ENCODE results near the gene CARD19. TPM values are rescaled to one million over a fixed set of nuclear protein-coding genes. Genes with fewer than 3 reads are reported as not detected.

CARD19 gene
- total RNA-seq, 1 donor from 2014 or later = 63.3 TPM

- Histone ChIP-seq H3K27ac (peak overlapping the region; percentile 99), H3K27me3 (no peaks in the 10 kb centered on the region), H3K4me1 (peaks cover 83% of the 10 kb centered on the region), H3K9me3 (no peaks in the 10 kb centered on the region), H3K4me3 (peak overlapping the region; percentile 85 to 95), H3K36me3 (no peaks in the 10 kb centered on the region)
- peak in 1 of 2 donors; percentile 93 for DNase-seq (ENCODE audit: extremely low spot score in 2 of 2)
- peak in 1 of 2 donors; percentile 51 for TF ChIP-seq POLR2A (IDR thresholded peaks at IDR 0.05)
- no peak for TF ChIP-seq POLR2AphosphoS5 (IDR thresholded peaks at IDR 0.05; ENCODE audit: insufficient read depth in 1 of 2, low read depth in 1 of 2)
- TF ChIP-seq, protein P1, sequence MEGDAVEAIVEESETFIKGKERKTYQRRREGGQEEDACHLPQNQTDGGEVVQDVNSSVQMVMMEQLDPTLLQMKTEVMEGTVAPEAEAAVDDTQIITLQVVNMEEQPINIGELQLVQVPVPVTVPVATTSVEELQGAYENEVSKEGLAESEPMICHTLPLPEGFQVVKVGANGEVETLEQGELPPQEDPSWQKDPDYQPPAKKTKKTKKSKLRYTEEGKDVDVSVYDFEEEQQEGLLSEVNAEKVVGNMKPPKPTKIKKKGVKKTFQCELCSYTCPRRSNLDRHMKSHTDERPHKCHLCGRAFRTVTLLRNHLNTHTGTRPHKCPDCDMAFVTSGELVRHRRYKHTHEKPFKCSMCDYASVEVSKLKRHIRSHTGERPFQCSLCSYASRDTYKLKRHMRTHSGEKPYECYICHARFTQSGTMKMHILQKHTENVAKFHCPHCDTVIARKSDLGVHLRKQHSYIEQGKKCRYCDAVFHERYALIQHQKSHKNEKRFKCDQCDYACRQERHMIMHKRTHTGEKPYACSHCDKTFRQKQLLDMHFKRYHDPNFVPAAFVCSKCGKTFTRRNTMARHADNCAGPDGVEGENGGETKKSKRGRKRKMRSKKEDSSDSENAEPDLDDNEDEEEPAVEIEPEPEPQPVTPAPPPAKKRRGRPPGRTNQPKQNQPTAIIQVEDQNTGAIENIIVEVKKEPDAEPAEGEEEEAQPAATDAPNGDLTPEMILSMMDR (IDR thresholded peaks at IDR 0.05) = no peak
- intact Hi-C loops (cut with DNase I) = no loop called here
Measured at GRCh38 chr9:93133681-93134014, 37.6 kb downstream of the CARD19 start.

GRCh38 chr9:93134015-93134739 lies 38.2 kb downstream of the CARD19 start, which contains the start of gene NINJ1:
Gene NINJ1, minus strand, starts transcription at chr9:93134251. Its CDS starts 34 bp downstream, at chr9:93134217.
- H3K4me1 ChIP-seq = peaks cover 78% of the 10 kb centered on the region
- H3K9me3 ChIP-seq = no peaks in the 10 kb centered on the region
- H3K27me3 ChIP-seq = no peaks in the 10 kb centered on the region
- intact Hi-C loops (cut with DNase I) = no loop called here
- peak within 1 kb of the TSS; percentile 99 for H3K27ac ChIP-seq
- H3K36me3 ChIP-seq = no peaks in the 10 kb centered on the region
- peak in 1 of 2 donors; percentile 90 for DNase-seq (ENCODE audit: extremely low spot score in 2 of 2)
- TF ChIP-seq, protein P1 (IDR thresholded peaks at IDR 0.05) = no peak
- TF ChIP-seq POLR2A (IDR thresholded peaks at IDR 0.05) (peak in 1 of 2 donors; percentile 84), POLR2AphosphoS5 (IDR thresholded peaks at IDR 0.05; ENCODE audit: insufficient read depth in 1 of 2, low read depth in 1 of 2) (peak; percentile 20 to 92)
- peak within 1 kb of the TSS; percentile 85 to 95 for H3K4me3 ChIP-seq

DNA sequence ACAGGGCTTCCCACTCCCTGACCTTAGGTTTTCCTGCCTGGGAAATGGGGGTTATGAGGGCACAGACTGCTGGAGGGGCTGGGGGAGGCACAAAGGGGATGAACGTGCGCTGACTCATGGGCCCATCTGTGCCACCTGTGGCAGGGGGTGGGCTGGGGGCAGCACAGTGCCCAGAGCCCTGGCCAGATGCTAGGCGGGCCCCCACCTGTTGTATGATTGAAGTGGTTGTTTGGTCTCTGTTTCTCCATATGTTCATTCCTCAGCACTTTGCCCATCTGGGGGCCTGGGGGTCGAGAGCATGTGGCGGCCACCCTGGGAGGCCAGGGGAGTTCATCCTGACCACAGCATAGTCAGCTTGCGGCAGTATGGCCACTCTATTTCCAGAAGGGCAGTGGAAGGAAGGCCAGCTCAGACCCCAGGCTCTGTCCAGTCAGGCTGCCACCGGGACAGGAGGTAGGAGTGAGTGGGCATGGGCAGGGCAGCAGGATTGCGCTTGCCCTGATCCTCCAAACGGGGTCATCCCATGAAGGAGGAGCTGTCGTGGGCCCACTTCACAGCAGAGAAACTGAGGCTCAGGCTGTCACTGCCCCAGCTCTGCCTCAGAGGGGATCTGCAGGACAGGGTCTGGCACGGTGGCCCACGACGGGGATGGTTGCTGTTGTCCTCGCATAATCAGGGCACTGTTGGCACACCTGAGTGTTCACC lies 38.9 kb downstream of the CARD19 start:
- peak in 1 of 2 donors; percentile 86 for DNase-seq (ENCODE audit: extremely low spot score in 2 of 2)
- Histone ChIP-seq H3K4me3 (peak overlapping the region; percentile 85 to 95), H3K27ac (peak overlapping the region; percentile 99), H3K9me3 (no peaks in the 10 kb centered on the region), H3K4me1 (peaks cover 70% of the 10 kb centered on the region), H3K36me3 (no peaks in the 10 kb centered on the region), H3K27me3 (no peaks in the 10 kb centered on the region)
- TF ChIP-seq POLR2AphosphoS5 (IDR thresholded peaks at IDR 0.05; ENCODE audit: insufficient read depth in 1 of 2, low read depth in 1 of 2) (no peak), POLR2A (IDR thresholded peaks at IDR 0.05) (no peak)
- intact Hi-C loops (cut with DNase I) = loop anchor here (1.0 kb wide), 1 partner anchor 40 kb away; no protein-coding TSS in a partner anchor

DNA sequence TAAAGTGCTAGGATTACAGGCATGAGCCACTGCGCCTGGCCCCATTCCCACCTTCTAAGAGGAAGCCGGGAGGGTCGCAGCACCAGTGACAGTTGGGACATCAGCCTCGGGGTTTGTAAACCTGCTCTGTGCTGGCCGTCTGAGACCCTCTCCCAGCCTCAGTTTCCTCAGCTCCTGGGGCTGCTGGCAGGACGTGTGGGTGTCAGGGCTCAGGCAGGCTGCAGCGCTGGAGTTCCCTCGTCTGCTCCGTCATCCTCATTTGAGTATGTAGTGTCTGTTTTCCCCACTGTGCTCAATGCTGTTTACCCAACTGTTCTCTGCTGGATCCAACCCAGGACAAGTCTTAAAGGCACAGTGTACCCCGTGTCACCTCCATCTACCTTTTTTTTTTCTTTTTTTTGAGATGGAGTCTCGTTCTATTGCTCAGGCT lies 40.0 kb downstream of the CARD19 start:
- intact Hi-C loops (cut with DNase I) = no loop called here
- Histone ChIP-seq H3K4me1 (peaks cover 59% of the 10 kb centered on the region), H3K36me3 (no peaks in the 10 kb centered on the region), H3K27me3 (no peaks in the 10 kb centered on the region), H3K9me3 (no peaks in the 10 kb centered on the region), H3K27ac (peak overlapping the region; percentile 99), H3K4me3 (peak overlapping the region in 1 of 2 donors; percentile 18)
- TF ChIP-seq POLR2AphosphoS5 (IDR thresholded peaks at IDR 0.05; ENCODE audit: insufficient read depth in 1 of 2, low read depth in 1 of 2) (peak in 1 of 2 donors; percentile 16), POLR2A (IDR thresholded peaks at IDR 0.05) (no peak)
- TF ChIP-seq, protein P1 (IDR thresholded peaks at IDR 0.05) = no peak
- no peak for DNase-seq (ENCODE audit: extremely low spot score in 2 of 2)

DNA sequence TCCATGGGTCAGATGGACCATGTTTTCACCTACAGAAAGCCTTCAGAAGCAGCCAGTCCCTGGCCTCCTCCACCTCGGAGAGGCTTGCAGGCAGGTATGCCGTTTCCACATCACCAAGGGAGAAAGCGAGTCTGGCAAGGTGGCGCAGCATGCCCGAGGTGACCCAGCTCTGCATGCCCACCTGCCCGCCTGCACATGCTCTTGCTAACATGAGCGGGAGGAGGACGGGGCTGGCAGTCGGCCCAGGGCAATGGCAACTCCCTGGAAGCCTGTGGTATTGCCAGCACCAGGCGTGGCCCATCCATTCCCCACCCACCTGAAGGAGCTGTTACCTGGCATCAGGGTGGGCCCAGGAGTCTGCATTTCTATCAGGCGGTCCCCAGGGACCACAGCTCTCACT lies 41.3 kb downstream of the CARD19 start:
- peak in 1 of 2 donors; percentile 88 for DNase-seq (ENCODE audit: extremely low spot score in 2 of 2)
- peaks cover 46% of the 10 kb centered on the region for H3K4me1 ChIP-seq
- no peak overlapping the region for H3K4me3 ChIP-seq
- H3K27ac ChIP-seq = no peak overlapping the region
- no peaks in the 10 kb centered on the region for H3K9me3 ChIP-seq
- H3K27me3 ChIP-seq = no peaks in the 10 kb centered on the region
- TF ChIP-seq POLR2A (IDR thresholded peaks at IDR 0.05) (no peak), POLR2AphosphoS5 (IDR thresholded peaks at IDR 0.05; ENCODE audit: insufficient read depth in 1 of 2, low read depth in 1 of 2) (no peak)
- TF ChIP-seq, protein P1 (IDR thresholded peaks at IDR 0.05) = no peak
- intact Hi-C loops (cut with DNase I) = no loop called here
- H3K36me3 ChIP-seq = no peaks in the 10 kb centered on the region
